IPS DF 4.7 (cell line): Measurements from ENCODE around the gene TAMM41.
"Not testable (repeated sequence)": the region's sequence is repeated elsewhere in the genome, so short reads cannot be mapped to it uniquely, and the experiment has no call there.

ENCODE experiments used
- DNase-seq: peaks from one replicate; pipeline ENCODE4 v3.0.0-alpha.2; 2013; ENCODE audit warnings: low spot score; ENCODE audit errors: extremely low read depth

TAMM41 gene, protein sequence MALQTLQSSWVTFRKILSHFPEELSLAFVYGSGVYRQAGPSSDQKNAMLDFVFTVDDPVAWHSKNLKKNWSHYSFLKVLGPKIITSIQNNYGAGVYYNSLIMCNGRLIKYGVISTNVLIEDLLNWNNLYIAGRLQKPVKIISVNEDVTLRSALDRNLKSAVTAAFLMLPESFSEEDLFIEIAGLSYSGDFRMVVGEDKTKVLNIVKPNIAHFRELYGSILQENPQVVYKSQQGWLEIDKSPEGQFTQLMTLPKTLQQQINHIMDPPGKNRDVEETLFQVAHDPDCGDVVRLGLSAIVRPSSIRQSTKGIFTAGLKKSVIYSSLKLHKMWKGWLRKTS

DNA sequence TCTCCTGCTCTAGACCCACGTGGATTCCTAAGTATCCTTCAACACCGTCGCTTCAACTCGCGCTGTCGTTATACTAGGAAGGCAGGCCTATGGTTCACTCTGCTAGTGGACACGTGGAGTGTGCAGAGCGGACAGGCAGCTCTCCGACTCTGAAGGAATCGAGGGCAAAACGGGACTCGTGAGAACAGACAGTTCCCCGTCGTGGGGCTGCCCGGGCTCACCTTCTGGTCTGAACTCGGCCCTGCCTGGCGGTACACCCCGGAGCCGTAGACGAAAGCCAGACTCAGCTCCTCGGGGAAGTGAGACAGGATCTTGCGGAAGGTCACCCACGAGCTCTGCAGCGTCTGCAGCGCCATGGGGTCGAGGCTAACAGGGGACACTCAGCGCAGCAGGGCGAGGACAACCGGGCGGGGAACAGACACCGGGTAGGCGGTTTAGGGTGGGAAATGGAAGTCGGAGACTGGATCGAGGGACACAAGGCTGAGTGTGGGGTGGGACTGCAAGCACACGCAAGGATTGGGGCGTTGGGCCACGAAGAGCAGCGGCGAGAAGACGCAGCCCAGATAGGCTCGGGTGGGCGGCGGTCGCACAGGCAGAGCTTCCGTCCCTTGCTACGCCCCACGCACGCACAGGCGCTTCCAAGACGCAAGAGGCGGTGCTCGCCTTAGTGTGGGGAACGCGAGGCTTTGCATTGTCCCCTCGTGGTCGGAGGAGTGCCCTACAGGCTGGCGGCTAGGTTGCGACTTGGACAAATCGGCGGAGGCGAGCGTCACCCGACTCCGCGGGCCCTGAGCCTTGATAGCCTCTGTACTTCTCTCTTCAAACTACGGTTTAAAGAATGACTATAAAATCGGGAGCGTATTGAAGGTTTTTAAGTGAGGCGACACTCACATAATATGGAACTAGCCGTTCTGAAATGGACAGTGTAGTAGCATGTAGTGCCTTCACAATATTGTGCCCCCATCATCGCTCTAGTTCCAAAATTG lies at the start of gene TAMM41:
Gene TAMM41 (minus strand): TSS at position 605 of the 986 bp plus-strand sequence. CDS start 249 bp downstream, at position 356.
- DNase-seq = peak; percentile 68

DNA sequence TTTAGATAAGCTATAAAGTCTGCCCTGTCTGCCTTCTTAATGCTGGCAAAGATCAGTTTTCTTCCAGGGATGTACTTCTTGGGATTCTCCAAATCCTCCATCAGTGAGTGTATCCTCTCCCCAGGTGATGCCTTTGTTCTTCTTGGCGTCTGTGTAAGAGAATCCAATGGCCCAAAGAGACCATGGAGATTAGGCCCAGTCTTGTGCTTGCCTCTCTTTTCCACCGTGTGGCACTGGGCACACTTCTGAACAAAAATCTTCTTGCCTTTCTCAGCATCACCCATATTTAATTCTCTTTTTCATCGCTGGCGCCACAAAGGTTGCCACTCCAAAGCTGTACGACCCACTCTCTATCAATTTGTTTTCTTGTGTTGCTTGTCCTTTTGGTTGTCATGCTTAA lies 32.2 kb upstream of the TAMM41 start:
- DNase-seq = peak; percentile 7

DNA sequence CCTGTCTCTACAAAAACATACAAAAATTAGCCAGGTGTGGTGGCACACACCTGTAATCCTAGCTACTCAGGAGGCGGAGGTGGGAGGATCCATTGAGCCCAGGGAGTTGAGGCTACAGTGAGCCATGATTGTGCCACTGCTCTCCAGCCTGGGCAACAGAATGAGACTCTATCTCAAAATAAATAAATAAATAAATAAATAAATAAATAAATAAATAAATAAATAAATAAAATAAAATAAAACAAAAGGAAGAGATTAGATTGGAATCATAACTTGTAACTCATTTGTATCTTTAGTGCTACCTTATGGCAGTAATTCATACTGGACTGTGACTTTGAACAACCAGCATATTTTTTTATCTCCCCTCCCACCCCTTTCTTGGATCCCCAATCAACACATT lies 28.0 kb upstream of the TAMM41 start:
- DNase-seq = not testable (repeated sequence)

DNA sequence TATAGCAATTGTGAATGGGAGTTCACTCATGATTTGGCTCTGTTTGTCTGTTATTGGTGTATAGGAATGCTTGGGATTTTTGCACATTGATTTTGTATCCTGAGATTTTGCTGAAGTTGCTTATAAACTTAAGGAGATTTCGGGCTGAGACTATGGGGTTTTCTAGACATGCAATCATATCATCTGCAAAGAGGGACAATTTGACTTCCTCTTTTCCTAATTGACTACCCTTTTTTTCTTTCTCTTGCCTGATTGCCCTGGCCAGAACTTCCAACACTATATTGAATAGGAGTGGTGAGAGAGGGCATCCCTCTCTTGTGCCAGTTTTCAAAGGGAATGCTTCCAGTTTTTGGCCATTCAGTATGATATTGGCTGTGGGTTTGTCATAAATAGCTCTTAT lies 17.1 kb upstream of the TAMM41 start:
- not testable (repeated sequence) for DNase-seq

DNA sequence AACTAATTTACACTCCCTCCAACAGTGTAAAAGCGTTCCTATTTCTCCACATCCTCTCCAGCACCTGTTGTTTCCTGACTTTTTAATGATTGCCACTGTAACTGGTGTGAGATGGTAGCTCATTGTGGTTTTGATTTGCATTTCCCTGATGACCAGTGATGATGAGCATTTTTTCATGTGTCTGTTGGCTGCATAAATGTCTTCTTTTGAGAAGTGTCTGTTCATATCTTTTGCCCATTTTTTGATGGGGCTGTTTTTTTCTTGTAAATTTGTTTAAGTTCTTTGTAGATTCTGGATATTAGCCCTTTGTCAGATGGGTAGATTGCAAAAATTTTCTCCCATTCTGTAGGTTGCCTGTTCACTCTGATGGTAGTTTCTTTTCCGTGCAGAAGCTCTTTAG lies 15.9 kb upstream of the TAMM41 start:
- DNase-seq = not testable (repeated sequence)

DNA sequence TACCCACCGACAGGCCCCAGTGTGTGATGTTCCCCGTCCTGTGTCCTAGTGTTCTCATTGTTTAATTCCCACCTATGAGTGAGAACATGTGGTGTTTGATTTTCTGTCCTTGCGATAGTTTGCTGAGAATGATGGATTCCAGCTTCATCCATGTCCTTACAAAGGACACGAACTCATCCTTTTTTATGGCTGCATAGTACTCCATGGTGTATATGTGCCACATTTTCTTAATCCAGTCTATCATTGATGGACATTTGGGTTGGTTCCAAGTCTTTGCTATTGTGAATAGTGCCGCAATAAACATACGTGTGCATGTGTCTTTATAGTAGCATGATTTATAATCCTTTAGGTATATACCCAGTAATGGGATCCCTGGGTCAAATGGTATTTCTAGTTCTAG lies 15.5 kb upstream of the TAMM41 start:
- not testable (repeated sequence) for DNase-seq

DNA sequence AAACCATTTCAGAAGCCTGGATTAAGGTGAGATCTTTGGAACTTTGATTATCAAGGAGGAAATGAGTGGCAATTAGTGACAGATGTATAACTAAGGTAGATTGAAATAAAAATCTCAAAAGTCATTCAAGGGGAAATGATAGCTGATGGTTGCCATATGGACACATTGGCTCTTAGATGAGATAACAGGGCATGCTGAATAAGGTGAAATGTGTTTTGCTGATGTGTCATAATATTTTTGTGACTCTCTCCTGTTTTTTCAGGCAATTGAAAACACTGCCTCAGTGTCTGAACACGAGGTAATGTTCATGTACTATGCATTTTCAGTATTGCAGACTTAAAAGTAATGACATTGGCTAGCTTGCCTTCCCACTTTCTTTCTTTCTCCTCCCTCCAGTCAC lies 13.5 kb upstream of the TAMM41 start:
- not testable (repeated sequence) for DNase-seq

DNA sequence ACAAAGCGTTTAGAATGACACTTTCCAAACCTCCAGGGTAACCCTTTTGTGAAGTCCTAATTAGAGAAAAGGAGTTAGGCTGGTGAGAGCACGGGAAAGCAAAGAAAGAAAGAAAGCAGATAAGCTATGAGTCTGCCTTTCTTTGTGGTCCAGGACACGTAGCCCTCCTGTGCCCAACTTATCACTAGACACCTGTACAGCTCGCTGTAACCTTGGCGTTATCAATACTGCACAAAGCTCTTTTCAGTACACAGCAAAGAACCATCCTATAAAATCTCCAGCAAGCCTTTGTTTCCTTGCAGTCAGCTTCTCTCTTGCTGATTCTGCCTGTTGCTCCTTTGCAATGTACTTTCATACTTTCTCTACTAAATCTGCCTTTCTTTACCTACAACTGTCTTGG lies 6.8 kb upstream of the TAMM41 start:
- DNase-seq = no peak

DNA sequence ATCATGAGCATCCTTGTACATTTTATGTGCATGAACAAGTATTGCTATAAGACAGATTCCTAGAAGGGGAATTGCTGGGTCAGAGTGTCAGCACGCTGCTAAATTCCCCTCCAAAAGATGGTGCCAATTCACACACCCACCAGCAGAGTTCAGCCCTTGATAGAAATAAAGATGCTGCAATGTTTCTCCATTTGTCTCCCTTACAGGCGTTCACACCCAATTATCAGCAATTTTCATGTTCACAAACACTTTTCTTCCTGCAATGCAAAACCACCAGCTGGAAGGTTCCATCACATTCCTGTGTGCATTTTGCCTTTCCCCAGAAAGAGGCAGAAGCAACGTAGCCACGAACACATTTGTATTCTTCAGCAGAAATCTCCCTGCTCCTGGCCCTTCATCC lies 3.3 kb upstream of the TAMM41 start:
- DNase-seq = no peak

DNA sequence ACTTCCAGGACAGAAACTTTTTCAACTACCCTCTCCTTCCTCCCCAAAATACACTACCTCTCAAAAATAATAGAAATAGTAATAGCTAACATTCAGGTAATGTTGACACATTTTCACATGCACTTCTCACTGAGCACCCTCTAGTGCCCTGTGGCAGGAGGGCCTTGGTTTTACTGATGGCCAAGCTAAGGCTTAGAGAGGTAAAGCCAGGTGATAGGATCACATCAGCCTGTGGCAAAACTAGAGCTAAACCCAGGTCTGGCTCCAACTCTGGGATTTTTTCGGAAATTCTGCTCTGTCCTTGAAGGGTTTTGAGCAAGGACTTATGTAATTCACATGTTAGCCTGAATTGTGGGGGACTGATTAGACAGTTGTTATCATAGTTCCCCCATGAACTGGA lies 922 bp upstream of the TAMM41 start:
- no peak for DNase-seq

DNA sequence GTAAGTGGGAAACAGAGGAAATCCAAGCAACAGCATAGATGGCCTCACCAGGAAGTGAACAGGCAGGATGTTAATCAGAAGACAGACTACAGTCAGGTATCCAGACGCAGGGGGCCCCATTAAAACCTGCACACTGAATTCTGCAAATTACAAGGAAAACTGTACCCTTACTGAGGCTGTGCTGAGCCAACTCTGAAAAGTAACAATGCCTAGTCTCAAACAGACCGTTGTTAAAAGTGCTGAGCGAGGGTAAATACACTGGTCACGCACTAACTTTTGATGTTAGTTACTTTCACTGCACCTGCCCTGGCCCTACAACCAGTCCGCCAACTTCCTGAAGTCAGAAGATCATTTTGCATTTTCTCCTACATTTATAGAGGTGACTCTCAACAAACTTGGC lies 1.0 kb downstream of the TAMM41 start:
- no peak for DNase-seq

DNA sequence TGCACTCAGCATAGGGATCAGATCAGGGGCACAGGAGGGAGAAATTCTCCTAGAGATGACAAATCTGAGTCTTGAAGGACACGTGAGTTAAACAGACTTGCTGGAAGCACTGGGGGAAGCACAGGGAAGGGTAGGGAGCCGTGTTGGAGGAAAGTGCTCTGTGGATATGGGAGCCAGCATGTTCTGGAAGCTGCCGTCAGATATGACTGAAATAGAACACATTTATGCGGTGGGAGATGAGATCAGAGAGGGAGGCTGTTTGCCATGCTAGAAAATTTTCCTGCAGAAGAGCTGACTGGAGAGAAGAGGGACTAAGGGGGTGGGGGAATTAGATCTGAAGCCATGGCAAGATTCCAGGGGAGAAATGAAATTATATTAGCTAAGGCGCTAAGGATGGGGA lies 1.8 kb downstream of the TAMM41 start:
- DNase-seq = no peak

DNA sequence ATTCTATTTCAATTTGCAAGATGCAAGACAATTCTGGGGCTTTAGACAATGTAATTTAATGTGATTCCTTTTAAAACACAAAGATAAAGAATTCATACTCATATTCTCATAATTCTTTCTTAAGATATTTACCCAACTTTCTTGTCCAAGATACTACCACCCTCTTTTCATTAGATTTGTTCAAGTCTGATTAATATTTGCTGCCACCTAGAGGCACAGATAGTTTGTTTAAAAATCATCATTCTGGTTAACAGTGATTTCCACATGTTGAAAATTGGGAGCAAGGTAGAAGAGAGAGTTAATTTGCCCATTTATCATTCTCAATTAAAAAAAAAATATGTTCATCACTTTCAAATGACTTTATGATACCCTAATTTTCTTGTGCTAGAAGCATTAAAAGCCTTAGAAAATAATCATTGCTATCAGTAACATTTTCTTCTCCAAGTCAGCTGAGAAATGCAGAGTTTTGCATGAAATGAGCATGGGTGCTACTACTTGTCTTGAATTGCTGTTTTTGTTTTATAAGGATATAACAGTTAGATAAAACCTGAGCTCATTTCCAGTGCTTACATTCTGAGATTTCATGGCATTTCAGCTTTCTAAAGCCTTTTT lies 11.6 kb downstream of the TAMM41 start:
- DNase-seq = no peak

DNA sequence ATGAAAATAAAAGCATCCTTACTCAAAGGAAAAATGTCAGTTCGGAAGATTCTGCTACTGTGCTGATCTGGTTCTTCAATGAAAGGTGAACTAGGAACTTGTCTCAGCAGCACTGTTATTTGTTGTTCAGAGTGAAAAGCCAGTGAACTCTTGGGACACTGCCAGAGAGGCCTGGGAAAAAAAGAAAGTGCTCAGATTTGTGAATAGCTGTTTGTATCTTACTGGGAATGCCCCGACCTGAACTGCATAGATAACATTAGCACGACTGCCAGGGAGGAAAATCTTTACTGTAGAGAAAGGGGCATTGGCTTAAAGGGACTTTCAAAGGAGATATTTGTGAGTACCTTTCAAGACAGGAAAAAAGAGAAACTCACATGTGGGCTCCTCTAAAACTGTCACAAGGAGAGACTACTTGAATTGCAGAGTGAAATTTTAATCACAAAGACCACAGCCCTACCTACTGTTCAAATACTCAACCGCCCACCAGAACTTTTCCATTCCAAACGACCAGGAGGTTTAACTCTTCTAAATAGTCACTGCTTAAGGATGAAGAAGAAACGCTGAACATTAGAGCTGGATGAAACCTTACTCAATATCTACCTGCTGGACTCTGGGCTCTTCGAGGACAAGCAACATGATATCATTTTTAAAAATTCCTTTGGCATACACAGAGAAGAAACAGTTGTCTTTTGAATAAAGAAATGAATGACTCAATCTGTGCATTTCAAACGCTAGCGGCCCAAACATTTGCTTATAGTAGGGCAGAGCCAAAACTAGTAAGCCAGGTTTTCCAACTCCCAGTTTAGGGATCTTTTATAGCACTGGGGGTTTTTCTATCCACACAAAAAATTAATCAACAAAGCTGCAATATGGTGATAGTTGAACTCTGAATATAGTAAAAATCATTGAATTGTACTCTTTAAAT lies 13.4 kb downstream of the TAMM41 start:
- no peak for DNase-seq

DNA sequence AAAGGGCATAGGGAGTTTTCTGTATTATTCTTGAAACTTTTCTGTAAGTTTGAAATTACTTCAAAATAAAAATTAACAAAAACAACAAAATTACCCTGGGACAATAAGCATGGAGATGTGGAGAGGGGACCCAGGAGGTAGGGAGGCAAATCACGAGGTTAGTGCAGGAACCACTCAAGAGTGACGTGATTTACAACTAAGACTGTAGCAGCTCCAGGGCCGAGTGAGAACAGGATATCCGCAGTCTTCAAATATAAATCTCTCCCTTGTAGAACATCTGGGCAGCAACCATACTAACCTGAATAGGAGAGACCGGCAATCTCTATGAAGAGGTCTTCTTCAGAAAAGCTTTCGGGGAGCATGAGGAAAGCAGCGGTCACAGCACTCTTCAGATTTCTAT lies 17.3 kb downstream of the TAMM41 start:
- no peak for DNase-seq

DNA sequence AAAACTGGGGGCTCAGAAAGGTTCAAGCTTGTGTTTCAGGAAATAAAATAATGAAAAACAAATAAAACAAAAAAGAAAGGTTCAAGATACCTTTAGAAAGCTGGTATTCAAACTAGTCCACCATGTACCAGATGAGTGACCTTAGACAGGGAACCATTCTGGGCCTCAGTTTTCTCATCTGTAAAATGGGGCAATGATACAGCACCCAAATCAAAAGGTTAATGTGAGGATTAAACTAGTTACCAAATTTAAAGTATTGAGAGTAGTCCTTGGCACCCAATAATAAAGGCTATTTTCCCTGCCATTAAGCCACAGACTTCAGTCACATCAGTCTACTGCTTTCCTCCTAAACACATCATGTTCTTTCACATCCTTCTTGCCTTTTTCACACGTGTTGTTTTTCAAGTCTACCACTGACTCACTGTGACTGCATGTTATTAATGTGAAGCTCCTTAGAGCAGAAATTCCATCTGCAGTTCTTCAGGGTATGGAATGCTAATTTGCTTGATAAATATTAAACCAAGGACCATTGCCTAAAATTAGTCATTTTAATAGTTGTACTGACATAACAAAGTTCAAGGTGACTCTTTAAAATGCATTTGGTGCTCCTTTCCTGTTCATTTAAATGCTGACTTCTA lies 19.9 kb downstream of the TAMM41 start:
- DNase-seq = no peak

DNA sequence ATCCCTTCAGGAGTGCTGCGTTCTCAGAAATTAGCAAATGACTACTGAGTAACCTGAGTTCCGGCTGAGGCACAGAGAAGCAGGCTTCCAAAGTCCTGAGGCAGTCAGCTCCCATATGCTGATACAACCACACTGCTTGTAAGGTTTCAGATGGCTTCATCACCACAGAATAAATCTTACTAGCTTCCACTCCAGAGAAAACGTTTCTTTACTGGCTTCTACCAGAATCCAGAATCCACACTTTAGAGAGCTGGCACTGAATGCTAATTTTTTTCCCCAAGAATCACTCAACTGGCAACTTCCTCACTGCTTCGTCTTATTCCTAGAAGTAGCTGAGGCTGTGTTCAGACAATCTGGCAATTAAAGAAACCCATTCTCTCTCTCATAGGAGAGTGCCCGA lies 21.4 kb downstream of the TAMM41 start:
- no peak for DNase-seq

DNA sequence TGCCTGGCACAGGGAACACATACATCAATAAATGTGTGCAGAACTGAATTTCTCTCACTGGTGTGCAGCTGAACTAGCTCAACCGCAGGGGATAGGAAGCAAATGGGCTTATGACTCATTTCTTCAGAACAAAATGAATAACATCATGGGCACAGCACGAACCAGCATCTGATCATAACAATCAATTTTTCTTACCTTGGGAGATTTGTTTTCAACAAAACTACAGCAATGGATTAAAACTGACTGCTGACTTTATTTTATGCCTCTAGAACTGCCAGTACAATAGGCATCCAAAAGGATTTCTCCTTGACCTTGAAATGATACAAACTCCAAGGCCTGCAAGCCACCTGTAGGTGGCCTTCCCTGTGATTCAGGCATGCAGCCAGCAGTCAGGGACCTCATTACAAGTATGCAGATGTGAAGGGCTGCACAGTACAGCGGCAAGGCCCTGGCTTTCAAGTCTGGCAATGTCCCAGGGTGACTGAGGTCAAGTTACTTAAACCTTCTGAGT lies 26.1 kb downstream of the TAMM41 start:
- no peak for DNase-seq

DNA sequence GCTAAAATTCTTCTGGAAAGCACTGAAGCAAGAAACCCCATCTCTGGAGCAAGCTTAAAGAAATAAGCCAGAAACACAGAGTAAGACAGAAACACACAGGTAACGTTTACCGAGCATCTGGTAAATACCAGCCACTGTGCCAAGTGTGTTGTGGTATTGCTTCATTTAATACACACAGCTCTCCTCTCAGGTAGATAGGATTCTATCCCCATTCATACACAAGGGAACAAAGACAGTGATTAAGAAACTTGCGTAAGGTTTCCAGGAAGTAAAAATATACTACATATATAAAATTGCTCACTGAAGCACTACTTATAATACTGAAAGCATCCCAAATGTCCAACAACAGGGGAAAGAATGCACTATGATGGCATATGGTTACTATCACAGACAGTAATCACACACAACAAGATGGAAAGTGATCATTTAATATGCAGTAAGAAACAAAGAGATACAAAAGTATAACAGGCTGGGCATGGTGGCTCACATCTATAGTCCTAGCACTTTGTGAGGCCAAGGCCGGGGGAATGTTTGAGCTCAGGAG lies 27.5 kb downstream of the TAMM41 start:
- DNase-seq = no peak

DNA sequence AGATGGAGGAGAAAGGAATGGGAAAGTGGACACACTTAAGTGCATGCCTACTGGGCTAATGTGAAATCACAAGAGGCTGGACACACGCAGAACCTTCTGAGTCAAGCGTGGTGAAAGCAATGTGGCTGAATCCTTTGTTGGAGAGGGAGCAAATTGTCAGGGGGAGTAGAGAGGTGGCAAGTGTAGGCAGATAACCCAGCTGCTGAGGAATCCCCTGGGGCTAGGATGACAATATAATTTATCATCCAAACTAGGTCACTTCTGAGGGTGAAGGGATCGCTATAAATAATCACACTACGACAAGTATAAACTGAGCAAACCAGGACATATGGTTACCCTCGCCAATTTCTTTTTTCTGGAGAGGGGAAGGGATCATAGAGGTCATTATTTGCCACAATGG lies 28.7 kb downstream of the TAMM41 start:
- DNase-seq = no peak
